Fibroblast of peridontal ligament (primary cell): ENCODE measurements around the gene OTOP3.

Experiments used
- DNase-seq: peaks from one replicate; pipeline ENCODE4 v3.0.0-alpha.2; 2010; ENCODE audit errors: extremely low read depth

The OTOP3 gene

DNA sequence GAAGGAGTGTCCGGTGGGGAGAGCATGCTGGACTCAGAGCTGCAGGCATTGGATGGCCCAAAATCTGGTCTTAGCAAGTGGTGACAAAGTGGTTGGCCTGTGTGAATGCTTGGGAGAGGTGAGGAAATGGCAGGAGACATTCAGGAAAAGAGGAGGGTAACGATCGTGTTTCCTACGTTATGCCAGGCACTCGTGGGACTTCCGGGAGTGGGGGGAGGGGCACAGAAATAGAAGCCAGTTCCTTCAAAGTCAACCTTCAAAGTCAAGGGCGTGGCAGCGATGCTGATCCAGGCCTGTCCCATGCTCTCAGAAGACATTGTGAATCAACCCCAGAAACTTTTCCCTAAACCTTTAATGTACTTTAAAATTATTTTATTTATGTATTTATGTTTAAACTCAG lies 3.8 kb downstream of the OTOP3 start:
- DNase-seq: no peak

DNA sequence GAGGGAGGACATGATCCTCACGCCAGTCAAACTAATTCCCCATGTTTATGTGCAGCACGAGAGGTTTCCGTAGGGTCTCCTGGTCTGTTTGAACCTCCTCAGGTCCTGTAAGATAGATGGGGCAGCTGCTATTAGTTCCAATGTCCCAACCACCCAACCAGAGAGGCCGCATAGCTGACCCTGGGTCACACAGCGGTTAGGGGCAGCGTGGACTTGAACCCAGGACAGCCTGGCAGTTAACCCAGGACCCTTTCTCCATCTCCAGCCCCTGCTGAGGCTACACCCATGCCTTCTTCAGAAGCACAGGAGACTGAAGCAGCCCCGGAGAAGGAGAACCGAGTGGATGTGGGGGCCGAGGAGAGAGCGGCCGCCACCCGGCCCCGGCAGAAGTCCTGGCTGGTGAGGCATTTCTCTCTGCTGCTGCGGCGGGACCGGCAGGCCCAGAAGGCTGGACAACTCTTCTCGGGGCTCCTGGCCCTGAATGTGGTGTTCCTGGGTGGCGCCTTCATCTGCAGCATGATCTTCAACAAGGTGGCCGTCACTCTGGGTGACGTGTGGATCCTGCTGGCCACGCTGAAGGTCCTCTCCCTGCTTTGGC lies 5.5 kb downstream of the OTOP3 start:
- DNase-seq: no peak

DNA sequence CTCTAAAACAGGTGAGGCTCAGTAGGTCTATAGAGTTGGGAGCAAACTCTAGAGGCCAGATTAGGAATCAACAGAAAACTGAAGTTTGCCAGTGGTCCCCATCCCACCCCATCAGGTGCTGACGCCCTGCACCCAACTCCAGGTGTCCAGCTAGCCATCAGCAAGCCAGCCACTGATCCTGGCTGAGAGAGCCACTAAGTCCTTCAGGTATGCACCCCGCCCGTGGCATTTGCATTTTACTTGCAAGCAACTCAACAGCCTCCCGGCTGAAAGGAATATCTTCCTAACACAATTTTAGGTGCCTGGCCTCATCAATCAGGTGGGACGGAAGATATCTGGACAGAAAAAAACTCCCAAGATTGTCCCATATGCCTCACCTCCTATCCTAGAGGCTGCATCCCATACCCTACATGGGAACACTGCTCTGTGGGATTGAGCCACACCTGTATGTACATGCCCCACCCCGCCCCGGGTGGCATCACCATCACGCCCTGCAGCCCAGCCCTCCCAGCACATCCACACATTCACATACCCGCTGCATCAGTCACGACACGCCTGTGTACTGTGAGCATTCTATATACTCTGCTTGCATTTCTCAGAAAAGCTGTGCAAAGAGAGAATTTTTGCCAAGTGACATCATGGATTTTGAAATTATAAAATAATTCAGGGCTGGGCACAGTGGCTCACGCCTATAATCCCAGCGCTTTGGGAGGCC lies 8.3 kb downstream of the OTOP3 start:
- DNase-seq: no peak

DNA sequence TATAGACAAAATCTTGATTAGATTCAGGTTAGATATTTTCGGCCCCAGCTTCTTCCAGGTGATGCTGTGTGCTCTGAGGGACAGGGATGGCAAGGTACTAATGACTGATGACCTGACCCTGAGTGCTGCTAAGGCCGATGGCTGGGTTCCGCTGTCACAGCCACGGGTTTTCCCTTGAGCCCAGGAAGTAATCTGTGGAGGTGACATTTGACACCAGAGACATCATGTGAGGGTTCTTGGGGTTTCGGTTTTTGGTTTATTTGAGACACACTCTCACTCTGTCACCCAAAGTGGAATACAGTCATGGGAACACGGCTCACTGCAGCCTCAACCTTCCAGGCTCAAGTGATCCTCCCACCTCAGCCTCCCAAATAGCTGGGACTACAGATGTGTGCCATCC lies 9.8 kb downstream of the OTOP3 start:
- DNase-seq: no peak

GRCh38 chr17:74946641-74947040 lies 10.9 kb downstream of the OTOP3 start:
- no peak for DNase-seq

DNA sequence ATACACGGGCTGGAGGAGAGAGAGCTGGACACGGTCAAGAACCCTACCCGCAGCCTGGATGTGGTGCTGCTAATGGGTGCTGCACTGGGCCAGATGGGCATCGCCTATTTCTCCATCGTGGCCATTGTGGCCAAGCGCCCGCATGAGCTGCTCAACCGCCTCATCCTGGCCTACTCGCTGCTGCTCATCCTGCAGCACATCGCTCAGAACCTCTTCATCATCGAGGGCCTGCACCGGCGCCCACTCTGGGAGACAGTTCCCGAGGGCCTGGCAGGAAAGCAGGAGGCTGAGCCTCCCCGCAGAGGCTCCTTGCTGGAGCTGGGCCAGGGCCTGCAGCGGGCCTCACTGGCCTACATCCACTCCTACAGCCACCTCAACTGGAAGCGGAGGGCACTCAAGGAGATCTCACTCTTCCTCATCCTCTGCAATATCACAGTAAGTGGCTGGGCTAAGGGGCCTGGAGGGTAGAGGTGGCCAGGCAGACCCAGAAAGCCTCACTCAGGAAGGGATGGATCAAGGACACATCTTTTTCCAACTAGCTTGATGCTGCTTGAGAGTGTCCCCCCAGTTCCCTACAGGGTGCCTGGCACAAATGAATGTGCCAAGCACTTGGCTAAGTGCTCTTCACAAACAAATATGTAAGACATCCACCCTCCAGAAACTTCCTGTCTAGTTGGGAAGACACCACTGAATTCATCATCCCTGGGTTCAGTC lies 11.5 kb downstream of the OTOP3 start:
- no peak for DNase-seq

DNA sequence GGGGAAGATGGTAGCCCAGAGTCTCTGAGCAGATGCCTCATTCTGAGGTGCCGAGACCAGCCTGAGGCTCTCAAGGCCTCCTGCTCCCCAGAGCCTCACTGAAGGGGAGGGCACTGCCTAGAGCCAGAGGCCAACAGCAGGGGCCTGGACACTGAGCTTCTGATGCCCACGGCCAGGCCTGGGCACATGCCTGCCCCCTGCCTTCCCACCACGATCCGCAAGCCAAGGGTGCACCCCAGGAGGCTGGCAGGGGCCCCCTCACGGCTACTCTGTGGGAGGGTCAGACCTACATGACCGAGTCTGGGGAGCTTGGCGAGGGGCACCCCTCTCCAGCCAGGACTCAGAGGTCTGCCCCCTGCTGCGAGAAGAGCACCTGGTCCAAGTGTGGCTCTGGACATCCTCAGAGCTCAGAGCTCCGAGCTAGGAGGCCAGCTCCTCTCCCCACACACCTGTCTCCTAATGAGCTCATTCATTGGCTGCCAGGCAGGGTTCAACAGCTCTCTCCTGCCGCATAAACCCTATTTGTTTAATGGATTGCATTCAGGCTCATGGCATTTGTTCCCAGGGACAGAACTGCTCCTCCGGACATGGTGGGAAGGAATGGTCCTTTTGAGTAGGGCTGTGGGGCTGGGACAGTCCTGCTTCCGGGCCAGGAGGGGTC lies 13.9 kb downstream of the OTOP3 start:
- DNase-seq: no peak

GRCh38 chr17:74950207-74950606 lies 14.5 kb downstream of the OTOP3 start:
- DNase-seq: no peak

DNA sequence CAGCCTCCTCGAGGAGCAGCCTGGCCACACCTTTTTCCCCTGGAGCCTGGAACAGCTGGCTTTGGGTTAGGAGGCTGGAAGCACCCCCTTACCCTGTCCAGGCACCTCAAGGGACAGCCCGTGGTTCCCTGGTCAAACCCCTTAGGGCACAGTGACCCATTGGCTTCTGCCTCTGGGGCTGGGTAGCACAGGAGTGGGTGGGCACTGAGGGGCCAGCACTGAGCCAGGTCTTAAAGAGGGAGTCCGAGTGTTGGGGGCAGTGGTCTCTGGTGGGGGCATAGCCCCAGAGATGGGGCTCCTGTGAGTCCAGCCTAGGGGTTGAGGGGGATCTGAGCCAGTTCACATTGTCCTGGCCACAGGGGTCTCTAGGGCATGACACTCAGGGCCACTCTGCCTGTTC lies 15.4 kb downstream of the OTOP3 start:
- no peak for DNase-seq

GRCh38 chr17:74951680-74952421 lies 16.2 kb downstream of the OTOP3 start:
- DNase-seq: no peak

GRCh38 chr17:74952431-74953133 lies 16.9 kb downstream of the OTOP3 start:
- no peak for DNase-seq

DNA sequence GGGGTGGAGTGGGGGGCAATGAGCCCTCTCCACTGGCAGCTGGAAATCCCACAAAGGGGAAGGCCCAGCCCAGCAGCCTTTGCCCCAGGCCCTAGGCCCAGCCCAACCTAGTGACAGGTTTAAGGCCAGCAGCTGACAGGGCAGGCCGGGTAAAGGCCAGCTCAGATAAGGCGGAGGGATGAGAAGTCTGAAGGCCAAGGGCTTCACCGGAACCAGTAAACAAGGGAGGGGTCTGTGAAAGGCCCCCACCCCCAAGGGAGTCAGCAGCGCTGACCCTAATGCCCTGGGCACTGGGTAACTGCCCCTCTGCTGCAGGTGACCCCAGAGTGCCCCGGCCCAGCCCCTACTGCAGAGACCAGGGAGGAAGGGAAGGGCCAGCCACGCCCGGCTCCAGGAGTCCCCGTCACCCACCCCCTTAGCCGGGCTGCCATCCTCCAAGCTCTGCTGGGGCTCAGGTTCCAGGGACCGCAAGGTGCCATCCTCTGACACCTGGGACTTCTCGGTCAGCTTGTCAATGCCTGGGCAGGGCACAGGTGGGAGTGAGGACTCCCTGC lies 17.5 kb downstream of the OTOP3 start:
- DNase-seq: no peak

DNA sequence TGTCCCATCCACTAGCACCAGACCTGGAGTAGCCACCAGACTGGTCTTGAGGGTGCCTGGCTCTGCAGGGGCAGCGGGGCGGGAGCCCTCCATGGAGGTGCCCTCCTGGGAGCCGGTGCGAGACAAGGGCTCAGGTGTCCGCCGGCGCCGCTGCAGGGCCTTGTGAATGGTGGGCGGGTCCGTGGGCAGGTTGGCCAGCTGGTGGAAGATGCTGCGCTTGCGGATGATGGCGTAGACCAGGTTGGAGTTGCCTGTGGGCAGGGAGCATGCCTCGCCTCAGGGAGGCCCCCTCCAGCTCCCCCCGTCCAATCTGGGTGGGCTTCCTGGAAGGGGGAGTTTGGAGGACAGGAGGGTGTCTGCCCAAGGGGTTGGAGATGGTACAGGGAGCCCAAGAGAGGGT lies 18.4 kb downstream of the OTOP3 start:
- no peak for DNase-seq

DNA sequence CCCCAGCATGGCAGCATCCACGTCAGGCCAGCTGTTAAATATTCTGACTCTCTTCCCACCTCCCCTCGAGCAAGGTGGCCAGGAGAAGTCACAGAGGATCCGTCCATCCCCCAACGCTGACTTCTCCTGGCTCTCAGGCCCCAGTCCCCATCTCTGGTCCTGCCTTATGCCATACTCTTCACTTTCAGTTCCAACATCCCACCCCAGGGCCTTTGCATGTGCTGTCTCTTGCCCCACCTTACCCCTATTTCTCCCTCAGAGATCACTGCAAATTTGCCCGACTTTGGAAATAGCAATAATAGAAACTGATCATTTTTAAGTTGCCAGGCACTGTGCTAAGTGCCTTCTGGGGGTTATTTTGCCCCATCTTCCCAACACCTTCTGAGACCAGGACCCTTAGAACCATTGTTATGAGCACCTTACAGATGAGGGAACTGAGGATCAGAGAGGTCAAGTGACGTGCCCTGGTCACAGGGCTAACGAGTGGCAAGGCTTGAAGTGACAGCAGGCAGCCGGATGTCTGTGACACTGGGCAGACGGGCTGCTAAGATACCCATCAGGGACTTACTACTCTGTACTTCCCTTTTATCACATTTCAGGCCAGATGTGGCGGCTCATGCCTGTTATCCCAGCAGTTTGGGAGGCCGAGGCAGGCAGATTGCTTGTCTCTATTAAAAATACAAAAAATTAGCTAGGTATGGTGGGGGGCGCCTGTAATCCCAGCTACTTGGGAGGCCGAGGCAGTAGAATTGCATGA lies 19.1 kb downstream of the OTOP3 start:
- no peak for DNase-seq

- DNase-seq: no peak
Observed at GRCh38 chr17:74956093-74956492, 20.4 kb downstream of the OTOP3 start.

GRCh38 chr17:74957935-74958740 lies 22.4 kb downstream of the OTOP3 start:
- peak; percentile 35 for DNase-seq

- DNase-seq: no peak
Observed at GRCh38 chr17:74959826-74960515, 24.3 kb downstream of the OTOP3 start.

DNA sequence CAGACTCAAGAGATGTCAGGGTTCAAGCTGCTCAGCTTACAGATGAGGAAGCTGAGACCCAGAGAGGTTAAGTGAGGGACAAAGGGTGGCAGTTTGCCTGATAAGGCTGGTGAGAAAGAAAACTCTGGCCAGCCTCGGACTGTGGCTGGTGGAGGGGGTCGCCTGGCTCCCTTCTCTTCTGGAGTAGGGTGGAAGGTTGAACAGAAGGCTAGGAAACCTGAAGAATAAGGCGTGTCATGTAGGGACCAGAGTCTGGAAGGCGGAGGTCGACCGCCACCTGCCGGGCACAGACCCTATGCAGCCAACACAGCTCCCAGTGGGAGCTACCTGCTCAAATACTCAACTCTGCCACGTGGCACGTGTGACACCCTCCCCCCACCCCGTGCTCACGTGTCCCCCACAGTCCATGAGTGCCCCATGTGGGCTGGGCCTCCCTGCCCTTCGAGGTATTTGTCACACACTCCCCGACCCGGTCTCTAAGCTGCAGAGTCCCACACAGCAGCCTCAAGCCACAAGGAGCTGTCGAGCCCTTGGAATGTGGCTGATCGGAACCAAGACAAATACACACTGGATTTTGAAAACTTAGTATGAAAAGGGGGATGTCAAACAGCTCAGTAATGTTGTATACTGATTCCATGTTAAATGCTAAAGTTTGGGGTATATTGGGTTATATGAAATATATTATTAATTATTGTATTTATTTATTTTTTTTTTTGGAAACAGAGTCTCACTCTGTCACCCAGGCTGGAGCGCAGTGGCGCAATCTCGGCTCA lies 25.1 kb downstream of the OTOP3 start:
- DNase-seq: peak; percentile 8
